GM12878 (cell line): ENCODE measurements around the gene KCNG3. TPM values are rescaled to one million over a fixed set of nuclear protein-coding genes. Genes with fewer than 3 reads are reported as not detected.

Experiments used
- ATAC-seq: fragments of 200-7000 bp; cut with Tn5 transposase; 3 replicates; pipeline ENCODE4 v1.9.1; 2020; ENCODE audit warnings: mild to moderate bottlenecking, moderate library complexity
- BruUV-seq: library from RNA; stranded (reverse); fragments of 400-500 nt; replicated peaks from 2 replicates; lab custom pipeline; 2021; lab: Mats Ljungman, UMichigan
- CTCF ChIA-PET: fragments of 300-600 bp; sonication (Branson Sonifier 250); formaldehyde crosslinking; extraction: SDS; loops from one replicate; lab custom pipeline; 2021; ENCODE audit warnings: inconsistent platforms; lab: Yijun Ruan, JAX
- POLR2A ChIA-PET: fragments of 350-600 bp; formaldehyde crosslinking; extraction: SDS; loops from one replicate; lab custom pipeline; 2021; ENCODE audit warnings: inconsistent platforms; lab: Charles Lee
- RAD21 ChIA-PET: fragments of 300-600 bp; sonication (Branson Sonifier 250); formaldehyde crosslinking; loops from one replicate; lab custom pipeline; 2023; ENCODE audit warnings: antibody characterized with exemption; ENCODE audit not compliant: unreplicated experiment; lab: Charles Lee
- SMC1A ChIA-PET: fragments of 300-600 bp; sonication (Branson Sonifier 250); formaldehyde crosslinking; loops from one replicate; lab custom pipeline; 2023; ENCODE audit not compliant: unreplicated experiment, uncharacterized antibody; lab: Charles Lee
- DNase-seq: peaks from one replicate; pipeline ENCODE4 v3.0.0-alpha.2; 2011; ENCODE audit warnings: low read depth, low spot score
- FAIRE-seq: peaks from 3 replicates; lab custom pipeline; 2011; peaks lifted over from hg19 to GRCh38; lab: Jason Lieb, UNC
- H2AFZ ChIP-seq: 2 replicates; pipeline ENCODE4 v1.6.0; 2011; ENCODE audit warnings: low read depth, low read length, control low read depth; ENCODE audit not compliant: control insufficient read depth
- H3K27ac ChIP-seq: 2 replicates; pipeline ENCODE4 v1.5.1; 2011; ENCODE audit warnings: control low read depth; ENCODE audit not compliant: control insufficient read depth, insufficient read depth
- H3K27me3 ChIP-seq, 2 experiments: replicated peaks in 1 of 2; 2 replicates each; pipeline versions ENCODE4 v1.6.0 to v1.6.1; 2011; ENCODE audit warnings: low read length in 1 of 2; ENCODE audit not compliant: control insufficient read depth in 2 of 2, insufficient read depth in 2 of 2
- H3K36me3 ChIP-seq, 2 experiments: 2 replicates each; pipeline ENCODE4 v1.5.1; 2011; ENCODE audit warnings: low read length in 1 of 2; ENCODE audit not compliant: control insufficient read depth in 2 of 2, insufficient read depth in 2 of 2
- H3K4me1 ChIP-seq: 2 replicates; pipeline ENCODE4 v1.6.1; 2011; ENCODE audit warnings: mild to moderate bottlenecking, low read length, moderate library complexity, mixed read lengths; ENCODE audit not compliant: control insufficient read depth, insufficient read depth
- H3K4me2 ChIP-seq: 2 replicates; pipeline ENCODE4 v1.6.0; 2011; ENCODE audit warnings: control low read depth; ENCODE audit not compliant: control insufficient read depth, insufficient read depth
- H3K4me3 ChIP-seq: fragments of 200-600 bp; sonication (generic); 2 replicates; pipeline ENCODE4 v1.5.1; 2016
- H3K79me2 ChIP-seq: 2 replicates; pipeline ENCODE4 v1.6.0; 2011; ENCODE audit warnings: low read length; ENCODE audit not compliant: control insufficient read depth, insufficient read depth
- H3K9ac ChIP-seq: 2 replicates; pipeline ENCODE4 v1.8.0; 2011; ENCODE audit warnings: low read length, control low read depth, mixed read lengths; ENCODE audit not compliant: control insufficient read depth, insufficient read depth
- H3K9me3 ChIP-seq: replicated peaks from 3 replicates; pipeline ENCODE4 v1.5.1; 2011; ENCODE audit warnings: mild to moderate bottlenecking, low read length; ENCODE audit not compliant: control insufficient read depth, insufficient read depth
- H4K20me1 ChIP-seq: 2 replicates; pipeline ENCODE4 v1.6.0; 2011; ENCODE audit not compliant: control insufficient read depth, insufficient read depth
- BMI1 ChIP-seq: fragments of 450-650 bp; IDR thresholded peaks from 2 replicates; pipeline ENCODE4 v1.6.1; 2016; ENCODE audit warnings: mild to moderate bottlenecking, moderate library complexity, borderline replicate concordance
- CBX5 ChIP-seq: sonication (generic); IDR thresholded peaks from 2 replicates; pipeline ENCODE4 v1.6.1; 2016; ENCODE audit warnings: low read depth, moderate library complexity, mild to moderate bottlenecking, inconsistent platforms
- EP300 ChIP-seq, 2 experiments: fragments of 150-350 bp in 1 of 2; IDR thresholded peaks; 2 replicates each; pipeline ENCODE4 v1.6.1; 2011 to 2012; ENCODE audit warnings: low read depth in 2 of 2, low read length in 2 of 2, borderline replicate concordance in 1 of 2, improper control_type of control experiment in 1 of 2, inconsistent platforms in 1 of 2; ENCODE audit not compliant: control insufficient read depth in 1 of 2
- ESRRA ChIP-seq: IDR thresholded peaks from 2 replicates; pipeline ENCODE4 v1.6.1; 2012; ENCODE audit warnings: mild to moderate bottlenecking, low read length, improper control_type of control experiment
- HCFC1 ChIP-seq: fragments of 150-350 bp; IDR thresholded peaks from 2 replicates; pipeline ENCODE4 v1.6.1; 2014; ENCODE audit warnings: low read length
- MEF2A ChIP-seq: IDR thresholded peaks from 2 replicates; pipeline ENCODE4 v1.6.1; 2011; ENCODE audit warnings: low read depth, mild to moderate bottlenecking, low read length, moderate library complexity; ENCODE audit not compliant: insufficient read depth
- MXI1 ChIP-seq: fragments of 150-350 bp; IDR thresholded peaks from 2 replicates; pipeline ENCODE4 v1.6.1; 2011; ENCODE audit warnings: low read depth, mild to moderate bottlenecking, inconsistent platforms, low read length, improper control_type of control experiment
- MYC ChIP-seq: IDR thresholded peaks from 2 replicates; pipeline ENCODE4 v1.6.1; 2011; ENCODE audit warnings: mild to moderate bottlenecking, low read length, moderate library complexity, inconsistent platforms; ENCODE audit not compliant: insufficient read depth, insufficient replicate concordance, insufficient read length, severe bottlenecking
- POLR2A ChIP-seq: IDR thresholded peaks from 2 replicates; pipeline ENCODE4 v1.6.1; 2011; ENCODE audit warnings: low read depth, mild to moderate bottlenecking, low read length
- POLR2AphosphoS5 ChIP-seq: IDR thresholded peaks from 2 replicates; pipeline ENCODE4 v1.6.1; 2011; ENCODE audit warnings: mild to moderate bottlenecking, low read length, inconsistent platforms
- YBX1 ChIP-seq: fragments of 450-650 bp; IDR thresholded peaks from 2 replicates; pipeline ENCODE4 v1.6.1; 2016; ENCODE audit warnings: antibody characterized with exemption
- ZNF207 ChIP-seq: fragments of 450-650 bp; IDR thresholded peaks from 2 replicates; pipeline ENCODE4 v1.6.1; 2014; ENCODE audit warnings: antibody characterized with exemption, mild to moderate bottlenecking, borderline replicate concordance
- WGBS: methylation state at CpG from one replicate; pipeline ENCODE4 v1.1.6; 2016; ENCODE audit warnings: low lambda C conversion rate; ENCODE audit not compliant: insufficient replicate concordance, insufficient coverage; ENCODE audit errors: missing lambda C conversion rate; 5-methylcytosine and 5-hydroxymethylcytosine counted together
- in situ Hi-C: fragments of 300-500 bp; cut with MboI; formaldehyde crosslinking; loops from 9 replicates; pipeline ENCODE4 v1.14.3; 2018; ENCODE audit warnings: mixed read lengths
- intact Hi-C: fragments of 100-400 bp; cut with micrococcal nuclease; formaldehyde crosslinking; loops from one replicate; pipeline ENCODE4 v1.14.2; 2022; ENCODE audit not compliant: unreplicated experiment
- polyA plus RNA-seq, 11 experiments: library from polyadenylated mRNA; depleted of rRNA in 4 of 11; unstranded in 6 of 11; stranded (reverse) in 5 of 11; fragments of >200 nt; fragmentation: Nextera tagmentation in 4 of 11; fragmentation: Illumina TruSeq in 1 of 11; extraction: Ambion mirVana in 4 of 11; extraction: Trizol in 1 of 11; gene quantifications; 1 replicate in 1 of 11; 2 replicates in 10 of 11; pipeline versions ENCODE4 v1.2.1 to v1.2.3, GENCODE V29; 2011 to 2016; ENCODE audit warnings: inconsistent platforms in 2 of 11, missing spikeins in 2 of 11, low read depth in 1 of 11
- total RNA-seq, 4 experiments: library from RNA; depleted of rRNA in 3 of 4; stranded (reverse); fragments of >200 nt in 3 of 4; fragmentation: Illumina TruSeq in 1 of 4; extraction: Trizol in 1 of 4; gene quantifications; 2 replicates each; pipeline versions ENCODE4 v1.2.1 to v1.2.3, GENCODE V29; 2013 to 2021
- TF ChIP-seq, protein P1 (sequence below): fragments of 150-350 bp; IDR thresholded peaks from 2 replicates; pipeline ENCODE4 v1.6.1; 2014; ENCODE audit warnings: mild to moderate bottlenecking, low read depth, low read length
- TF ChIP-seq, protein P2 (sequence below): fragments of 150-350 bp; IDR thresholded peaks from 2 replicates; pipeline ENCODE4 v1.6.1; 2016; ENCODE audit warnings: low read depth, low read length
- TF ChIP-seq, protein P3 (sequence below): fragments of 450-650 bp; IDR thresholded peaks from 2 replicates; pipeline ENCODE4 v1.6.1; 2016; ENCODE audit warnings: mild to moderate bottlenecking

Gene KCNG3
- total and polyA plus RNA-seq, 10 of the 15 experiments (the other 5 are each of a cell fraction or from before 2014, with no cell fraction given) = 0.01 to 0.06 (median 0.04) TPM; not detected in 4

DNA sequence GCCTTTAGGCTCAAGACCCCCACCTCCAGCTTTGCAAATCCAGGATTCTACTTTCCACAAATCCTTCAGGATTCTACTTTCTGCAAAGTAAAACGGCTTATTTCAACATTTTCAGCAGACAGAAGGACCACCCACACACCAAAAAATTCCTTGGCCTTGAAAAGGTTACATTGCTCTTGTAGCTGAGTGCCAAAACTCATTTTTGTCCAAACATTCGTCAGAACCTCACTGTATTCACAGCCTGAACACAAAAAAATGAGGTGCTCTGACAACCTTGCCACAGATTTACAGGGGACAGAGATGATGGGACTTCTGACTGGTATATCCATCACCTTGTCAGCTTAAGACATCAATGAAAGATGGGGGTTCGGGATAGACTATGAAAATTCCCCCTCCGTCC, 69.7 kb downstream of the KCNG3 start:
- Histone ChIP-seq H3K27ac (no peak overlapping the region), H3K9me3 (no peaks in the 10 kb centered on the region), H3K4me3 (no peak overlapping the region), H3K9ac (no peak overlapping the region), H3K4me2 (no peak overlapping the region), H4K20me1 (no peaks in the 10 kb centered on the region), H3K27me3 (no peaks in the 10 kb centered on the region; a peak in 1 of 4 replicates), H3K79me2 (no peaks in the 10 kb centered on the region), H2AFZ (no peak overlapping the region), H3K36me3 (no peaks in the 10 kb centered on the region), H3K4me1 (no peaks in the 10 kb centered on the region)
- no TSS peak for BruUV-seq
- FAIRE-seq = no peak
- in situ Hi-C loops (no loop called here), intact Hi-C loops (no loop called here)
- ChIA-PET SMC1A (no interaction called here), RAD21 (no interaction called here), POLR2A (interaction anchor here (0.7 kb wide), 1 partner anchor 11 kb away, joined by 4 read pairs; no protein-coding TSS in a partner anchor), CTCF (no interaction called here)
- 0% methylated on average over 4 of the region's 4 CpGs for WGBS
- no peak for DNase-seq
- ATAC-seq = no peak
- TF ChIP-seq ZNF207 (no peak), MYC (no peak), BMI1 (no peak), EP300 (IDR thresholded peaks at IDR 0.05; ENCODE audit: borderline replicate concordance in 1 of 2, control insufficient read depth in 1 of 2, low read depth in 2 of 2, low read length in 2 of 2) (no peak), CBX5 (no peak), POLR2A (no peak), YBX1 (no peak), HCFC1 (no peak), ESRRA (no peak), MXI1 (no peak), POLR2AphosphoS5 (no peak), MEF2A (no peak)
- TF ChIP-seq, protein P1, sequence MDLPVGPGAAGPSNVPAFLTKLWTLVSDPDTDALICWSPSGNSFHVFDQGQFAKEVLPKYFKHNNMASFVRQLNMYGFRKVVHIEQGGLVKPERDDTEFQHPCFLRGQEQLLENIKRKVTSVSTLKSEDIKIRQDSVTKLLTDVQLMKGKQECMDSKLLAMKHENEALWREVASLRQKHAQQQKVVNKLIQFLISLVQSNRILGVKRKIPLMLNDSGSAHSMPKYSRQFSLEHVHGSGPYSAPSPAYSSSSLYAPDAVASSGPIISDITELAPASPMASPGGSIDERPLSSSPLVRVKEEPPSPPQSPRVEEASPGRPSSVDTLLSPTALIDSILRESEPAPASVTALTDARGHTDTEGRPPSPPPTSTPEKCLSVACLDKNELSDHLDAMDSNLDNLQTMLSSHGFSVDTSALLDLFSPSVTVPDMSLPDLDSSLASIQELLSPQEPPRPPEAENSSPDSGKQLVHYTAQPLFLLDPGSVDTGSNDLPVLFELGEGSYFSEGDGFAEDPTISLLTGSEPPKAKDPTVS = no peak
- TF ChIP-seq, protein P2, sequence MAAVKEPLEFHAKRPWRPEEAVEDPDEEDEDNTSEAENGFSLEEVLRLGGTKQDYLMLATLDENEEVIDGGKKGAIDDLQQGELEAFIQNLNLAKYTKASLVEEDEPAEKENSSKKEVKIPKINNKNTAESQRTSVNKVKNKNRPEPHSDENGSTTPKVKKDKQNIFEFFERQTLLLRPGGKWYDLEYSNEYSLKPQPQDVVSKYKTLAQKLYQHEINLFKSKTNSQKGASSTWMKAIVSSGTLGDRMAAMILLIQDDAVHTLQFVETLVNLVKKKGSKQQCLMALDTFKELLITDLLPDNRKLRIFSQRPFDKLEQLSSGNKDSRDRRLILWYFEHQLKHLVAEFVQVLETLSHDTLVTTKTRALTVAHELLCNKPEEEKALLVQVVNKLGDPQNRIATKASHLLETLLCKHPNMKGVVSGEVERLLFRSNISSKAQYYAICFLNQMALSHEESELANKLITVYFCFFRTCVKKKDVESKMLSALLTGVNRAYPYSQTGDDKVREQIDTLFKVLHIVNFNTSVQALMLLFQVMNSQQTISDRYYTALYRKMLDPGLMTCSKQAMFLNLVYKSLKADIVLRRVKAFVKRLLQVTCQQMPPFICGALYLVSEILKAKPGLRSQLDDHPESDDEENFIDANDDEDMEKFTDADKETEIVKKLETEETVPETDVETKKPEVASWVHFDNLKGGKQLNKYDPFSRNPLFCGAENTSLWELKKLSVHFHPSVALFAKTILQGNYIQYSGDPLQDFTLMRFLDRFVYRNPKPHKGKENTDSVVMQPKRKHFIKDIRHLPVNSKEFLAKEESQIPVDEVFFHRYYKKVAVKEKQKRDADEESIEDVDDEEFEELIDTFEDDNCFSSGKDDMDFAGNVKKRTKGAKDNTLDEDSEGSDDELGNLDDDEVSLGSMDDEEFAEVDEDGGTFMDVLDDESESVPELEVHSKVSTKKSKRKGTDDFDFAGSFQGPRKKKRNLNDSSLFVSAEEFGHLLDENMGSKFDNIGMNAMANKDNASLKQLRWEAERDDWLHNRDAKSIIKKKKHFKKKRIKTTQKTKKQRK = no peak
- TF ChIP-seq, protein P3, sequence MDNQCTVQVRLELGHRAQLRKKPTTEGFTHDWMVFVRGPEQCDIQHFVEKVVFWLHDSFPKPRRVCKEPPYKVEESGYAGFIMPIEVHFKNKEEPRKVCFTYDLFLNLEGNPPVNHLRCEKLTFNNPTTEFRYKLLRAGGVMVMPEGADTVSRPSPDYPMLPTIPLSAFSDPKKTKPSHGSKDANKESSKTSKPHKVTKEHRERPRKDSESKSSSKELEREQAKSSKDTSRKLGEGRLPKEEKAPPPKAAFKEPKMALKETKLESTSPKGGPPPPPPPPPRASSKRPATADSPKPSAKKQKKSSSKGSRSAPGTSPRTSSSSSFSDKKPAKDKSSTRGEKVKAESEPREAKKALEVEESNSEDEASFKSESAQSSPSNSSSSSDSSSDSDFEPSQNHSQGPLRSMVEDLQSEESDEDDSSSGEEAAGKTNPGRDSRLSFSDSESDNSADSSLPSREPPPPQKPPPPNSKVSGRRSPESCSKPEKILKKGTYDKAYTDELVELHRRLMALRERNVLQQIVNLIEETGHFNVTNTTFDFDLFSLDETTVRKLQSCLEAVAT = no peak
